Activated T-helper 2 cell treated with anti-CD3 and anti-CD28 coated beads, Interferon-gamma antibody, Interleukin-2, Interleukin-4, amounts not matched to agents 10 μg/mL and 5 μg/mL and 100 μg/mL, durations not matched to agents 14 hours and 24 hours and 36 hours (primary cell): ENCODE results near the gene ADRA2C. TPM values are rescaled to one million over a fixed set of nuclear protein-coding genes. Genes with fewer than 3 reads are reported as not detected.

Experiments used
- DNase-seq: peaks from one replicate; pipeline ENCODE4 v3.0.0; 2021; ENCODE audit warnings: low spot score
- H3K27ac Mint-ChIP-seq: one replicate; pipeline ENCODE4 v1.8.0; 2021; ENCODE audit warnings: mixed read lengths
- H3K27me3 Mint-ChIP-seq: one replicate; pipeline ENCODE4 v1.8.0; 2021; ENCODE audit warnings: low read depth, mixed read lengths
- H3K36me3 Mint-ChIP-seq: one replicate; pipeline ENCODE4 v1.8.0; 2021; ENCODE audit warnings: low read depth, mixed read lengths
- H3K4me1 Mint-ChIP-seq: one replicate; pipeline ENCODE4 v1.8.0; 2021; ENCODE audit warnings: low read depth, mixed read lengths
- H3K4me3 Mint-ChIP-seq: one replicate; pipeline ENCODE4 v1.8.0; 2021; ENCODE audit warnings: low read depth, mild to moderate bottlenecking, moderate library complexity, mixed read lengths
- H3K9me3 Mint-ChIP-seq: one replicate; pipeline ENCODE4 v1.8.0; 2021; ENCODE audit warnings: mixed read lengths
- intact Hi-C: fragments of 100-400 bp; cut with micrococcal nuclease; formaldehyde crosslinking; loops from one replicate; pipeline ENCODE4 v1.15.1; 2023
- total RNA-seq: library from RNA; stranded (reverse); gene quantifications from 2 replicates; pipeline ENCODE4 v1.2.3, GENCODE V29; 2022

Gene ADRA2C
- total RNA-seq, 1 donor from 2014 or later: not detected

DNA sequence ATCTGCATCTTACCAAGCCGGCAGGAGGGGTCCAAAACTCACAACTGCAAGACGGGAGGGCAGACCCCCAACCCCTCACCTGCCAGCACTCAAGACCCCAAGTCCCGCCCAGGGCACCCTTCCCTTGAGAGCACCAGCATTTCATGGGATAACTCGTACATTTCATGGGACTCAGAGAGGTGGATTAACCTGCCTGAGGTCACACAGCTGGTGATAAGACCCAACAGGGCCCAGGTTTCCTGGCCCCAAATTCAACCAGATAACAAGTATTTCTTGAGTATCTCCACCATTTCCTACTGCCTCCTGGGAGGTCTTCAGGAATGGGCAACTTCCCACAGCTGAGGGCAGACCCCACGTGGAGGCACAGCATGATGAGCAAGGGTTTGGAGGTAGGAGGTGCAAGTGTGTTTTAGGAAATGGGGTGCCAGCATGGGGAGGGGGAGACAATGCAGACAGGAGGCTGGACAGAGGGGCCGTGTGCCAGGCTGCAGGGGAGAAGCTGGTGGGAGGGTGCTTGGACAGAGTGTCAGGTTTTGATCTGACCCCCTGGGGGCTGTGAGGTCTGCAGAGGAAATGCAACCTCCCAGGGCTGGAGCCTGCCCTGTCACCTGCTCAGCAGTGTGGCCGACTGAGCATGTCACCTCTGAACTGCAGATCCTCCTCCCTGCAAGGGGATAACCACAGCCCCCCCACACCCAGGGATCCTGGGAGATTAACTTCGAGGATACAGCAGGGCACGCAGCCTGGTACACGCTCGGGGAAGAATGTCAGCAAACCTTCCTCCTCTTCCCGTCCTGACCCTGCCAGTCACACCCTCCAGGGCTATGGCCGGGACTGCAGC is 4.4 kb downstream of the ADRA2C start:
- Mint-ChIP-seq H3K36me3 (no peaks in the 10 kb centered on the region), H3K9me3 (no peaks in the 10 kb centered on the region), H3K4me1 (peaks cover 2% of the 10 kb centered on the region), H3K4me3 (no peak overlapping the region), H3K27ac (no peak overlapping the region), H3K27me3 (peaks cover 13% of the 10 kb centered on the region)
- intact Hi-C loops: no loop called here
- no peak for DNase-seq

- DNase-seq: no peak
- H3K9me3 Mint-ChIP-seq: no peaks in the 10 kb centered on the region
- H3K4me1 Mint-ChIP-seq: peaks cover 2% of the 10 kb centered on the region
- no peak overlapping the region for H3K4me3 Mint-ChIP-seq
- H3K27me3 Mint-ChIP-seq: peaks cover 13% of the 10 kb centered on the region
- intact Hi-C loops: no loop called here
- no peaks in the 10 kb centered on the region for H3K36me3 Mint-ChIP-seq
- no peak overlapping the region for H3K27ac Mint-ChIP-seq
Measured at GRCh38 chr4:3771164-3771809, 5.1 kb downstream of the ADRA2C start.

GRCh38 chr4:3771939-3772495 is 5.8 kb downstream of the ADRA2C start:
- Mint-ChIP-seq H3K9me3 (no peaks in the 10 kb centered on the region), H3K4me3 (no peak overlapping the region), H3K4me1 (peaks cover 2% of the 10 kb centered on the region), H3K36me3 (no peaks in the 10 kb centered on the region), H3K27me3 (peaks cover 9% of the 10 kb centered on the region), H3K27ac (no peak overlapping the region)
- intact Hi-C loops: no loop called here
- DNase-seq: no peak

DNA sequence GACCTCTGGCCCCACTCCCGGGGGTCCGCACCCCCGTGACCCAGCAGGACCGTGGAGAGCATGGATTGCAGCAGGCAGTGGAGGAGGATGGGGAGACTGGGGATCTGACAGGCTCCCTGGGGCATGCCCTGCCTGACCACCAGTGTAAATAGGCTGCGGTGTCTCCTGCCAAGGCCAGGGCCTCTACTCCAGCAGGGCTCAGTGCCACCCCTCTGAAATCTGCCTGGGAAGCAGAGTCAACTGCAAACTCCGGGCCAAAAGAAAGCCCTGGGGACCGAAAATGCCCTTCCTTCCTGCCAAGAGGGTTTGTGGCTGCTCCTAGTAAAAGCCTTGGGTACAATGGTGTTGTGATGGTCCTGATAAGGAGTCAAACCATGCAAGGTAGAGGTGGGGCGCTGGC is 6.4 kb downstream of the ADRA2C start:
- Mint-ChIP-seq H3K27me3 (peaks cover 7% of the 10 kb centered on the region), H3K36me3 (no peaks in the 10 kb centered on the region)

GRCh38 chr4:3773552-3774001 is 7.4 kb downstream of the ADRA2C start:
- no peaks in the 10 kb centered on the region for H3K36me3 Mint-ChIP-seq
- H3K27me3 Mint-ChIP-seq: peaks cover 4% of the 10 kb centered on the region
- DNase-seq: no peak
- H3K9me3 Mint-ChIP-seq: no peaks in the 10 kb centered on the region
- H3K4me1 Mint-ChIP-seq: no peaks in the 10 kb centered on the region
- intact Hi-C loops: no loop called here
- H3K4me3 Mint-ChIP-seq: no peak overlapping the region
- H3K27ac Mint-ChIP-seq: no peak overlapping the region

More for the DNA sequence above, 6.4 kb downstream of the ADRA2C start:
- H3K4me3 Mint-ChIP-seq: no peak overlapping the region
- no peak overlapping the region for H3K27ac Mint-ChIP-seq
- intact Hi-C loops: no loop called here
- peaks cover under 1% of the 10 kb centered on the region for H3K4me1 Mint-ChIP-seq
- DNase-seq: no peak
- no peaks in the 10 kb centered on the region for H3K9me3 Mint-ChIP-seq

- no peak overlapping the region for H3K27ac Mint-ChIP-seq
- no peak for DNase-seq
- intact Hi-C loops: no loop called here
- peaks cover 2% of the 10 kb centered on the region for H3K27me3 Mint-ChIP-seq
- no peak overlapping the region for H3K4me3 Mint-ChIP-seq
- no peaks in the 10 kb centered on the region for H3K36me3 Mint-ChIP-seq
- H3K4me1 Mint-ChIP-seq: no peaks in the 10 kb centered on the region
- H3K9me3 Mint-ChIP-seq: no peaks in the 10 kb centered on the region
Measured at GRCh38 chr4:3774253-3774883, 8.2 kb downstream of the ADRA2C start.

GRCh38 chr4:3775005-3775404 is 8.8 kb downstream of the ADRA2C start:
- H3K36me3 Mint-ChIP-seq: no peaks in the 10 kb centered on the region
- intact Hi-C loops: no loop called here
- no peaks in the 10 kb centered on the region for H3K4me1 Mint-ChIP-seq
- peaks cover 2% of the 10 kb centered on the region for H3K27me3 Mint-ChIP-seq
- DNase-seq: no peak
- H3K27ac Mint-ChIP-seq: no peak overlapping the region
- no peaks in the 10 kb centered on the region for H3K9me3 Mint-ChIP-seq
- H3K4me3 Mint-ChIP-seq: no peak overlapping the region

GRCh38 chr4:3775576-3775975 is 9.4 kb downstream of the ADRA2C start:
- DNase-seq: no peak
- intact Hi-C loops: no loop called here
- Mint-ChIP-seq H3K27ac (no peak overlapping the region), H3K4me3 (no peak overlapping the region), H3K27me3 (no peaks in the 10 kb centered on the region), H3K36me3 (no peaks in the 10 kb centered on the region), H3K4me1 (no peaks in the 10 kb centered on the region), H3K9me3 (no peaks in the 10 kb centered on the region)

DNA sequence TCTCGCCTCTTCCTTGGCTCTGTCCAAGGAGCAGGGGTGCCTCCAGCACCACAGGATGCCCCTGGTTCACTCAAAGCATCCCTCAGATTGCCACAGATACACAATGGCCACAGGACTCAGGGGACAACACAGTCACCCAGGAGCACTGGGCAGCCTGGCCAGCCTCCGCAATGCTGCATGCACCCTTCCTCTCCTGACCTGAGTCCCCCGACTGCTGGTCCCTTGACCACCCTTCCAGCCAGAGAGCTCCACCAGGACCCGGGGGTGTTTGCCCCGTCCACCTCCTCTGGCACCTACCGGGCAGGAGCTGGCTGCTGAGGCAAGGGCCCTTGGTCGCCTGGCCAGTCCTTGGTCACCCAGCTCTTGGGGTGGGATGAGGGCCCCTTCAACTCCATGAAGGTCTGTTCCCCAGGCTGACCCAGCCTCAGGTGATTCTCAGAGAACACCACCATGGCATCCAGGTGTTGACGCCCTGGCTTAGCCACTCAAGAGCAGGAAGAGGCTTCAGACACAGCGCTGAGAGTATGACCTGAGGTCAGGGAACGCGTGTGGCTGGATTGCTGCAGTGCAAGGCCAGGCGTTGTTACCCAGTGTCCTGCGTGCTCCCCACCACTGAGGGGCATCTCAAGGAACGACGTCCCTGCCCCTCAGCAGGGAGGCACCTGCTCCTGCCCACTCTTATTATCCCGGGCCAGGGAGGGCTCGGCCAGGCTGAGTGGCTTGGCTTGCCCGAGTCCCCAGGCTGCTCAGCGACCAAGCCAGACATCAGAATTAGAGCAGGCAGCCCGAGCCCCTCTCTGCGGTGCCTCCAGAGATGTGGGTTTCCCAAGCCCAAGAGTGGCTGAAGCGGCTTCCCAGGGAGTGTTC is 10.2 kb downstream of the ADRA2C start:
- no peaks in the 10 kb centered on the region for H3K27me3 Mint-ChIP-seq
- no peak for DNase-seq
- intact Hi-C loops: no loop called here
- no peak overlapping the region for H3K4me3 Mint-ChIP-seq
- no peaks in the 10 kb centered on the region for H3K36me3 Mint-ChIP-seq
- H3K9me3 Mint-ChIP-seq: no peaks in the 10 kb centered on the region
- H3K27ac Mint-ChIP-seq: no peak overlapping the region
- no peaks in the 10 kb centered on the region for H3K4me1 Mint-ChIP-seq

GRCh38 chr4:3777033-3777390 is 10.8 kb downstream of the ADRA2C start:
- Mint-ChIP-seq H3K9me3 (no peaks in the 10 kb centered on the region), H3K4me3 (no peak overlapping the region), H3K4me1 (no peaks in the 10 kb centered on the region), H3K36me3 (no peaks in the 10 kb centered on the region), H3K27ac (no peak overlapping the region), H3K27me3 (no peaks in the 10 kb centered on the region)
- intact Hi-C loops: no loop called here
- no peak for DNase-seq

- H3K9me3 Mint-ChIP-seq: no peaks in the 10 kb centered on the region
- H3K27me3 Mint-ChIP-seq: no peaks in the 10 kb centered on the region
- H3K4me1 Mint-ChIP-seq: no peaks in the 10 kb centered on the region
- H3K36me3 Mint-ChIP-seq: no peaks in the 10 kb centered on the region
- no peak overlapping the region for H3K4me3 Mint-ChIP-seq
- H3K27ac Mint-ChIP-seq: no peak overlapping the region
- intact Hi-C loops: no loop called here
- DNase-seq: no peak
Measured at GRCh38 chr4:3777669-3778068, 11.5 kb downstream of the ADRA2C start.

DNA sequence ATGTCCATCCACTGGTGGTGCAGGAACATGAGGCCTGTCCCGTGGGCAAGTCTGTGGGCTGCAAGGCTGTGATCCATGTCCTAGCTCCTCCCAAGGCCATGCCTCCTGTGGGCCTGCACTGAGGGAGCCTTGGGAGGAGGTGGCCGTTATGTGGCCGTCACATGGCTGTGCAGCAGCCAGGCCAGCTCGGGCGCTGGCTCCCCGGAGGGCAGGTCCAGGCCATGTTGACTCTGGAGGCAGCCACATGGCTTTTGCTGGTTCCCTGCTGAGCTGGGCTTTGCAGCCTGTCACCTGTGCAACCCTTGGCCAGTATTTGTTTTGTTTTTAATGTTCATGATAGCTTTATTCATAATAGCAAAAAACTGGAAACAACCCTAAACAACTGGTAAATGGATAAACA is 13.3 kb downstream of the ADRA2C start:
- Mint-ChIP-seq H3K9me3 (no peaks in the 10 kb centered on the region), H3K4me3 (no peak overlapping the region), H3K27me3 (no peaks in the 10 kb centered on the region), H3K36me3 (no peaks in the 10 kb centered on the region), H3K4me1 (no peaks in the 10 kb centered on the region), H3K27ac (no peak overlapping the region)
- DNase-seq: no peak
- intact Hi-C loops: no loop called here
